ENCODE measurements around the gene AFF4. TPM values are rescaled to one million over a fixed set of nuclear protein-coding genes. Genes with fewer than 3 reads are reported as not detected.

AFF4 gene
- total and polyA plus RNA-seq, 10 of the 15 experiments (the other 5 are each of a cell fraction or from before 2014, with no cell fraction given), result 1.1 to 20.2 (median 10.4) TPM

GRCh38 chr5:132962429-132963021, 909 bp downstream of the AFF4 start (continued):
- peak; percentile 78 for TF ChIP-seq RELB (IDR thresholded peaks at IDR 0.05; ENCODE audit: low read depth)
- 0 out of 2 replicates have a peak, but pooled peaks have one; percentile 38 for TF ChIP-seq CREM (IDR thresholded peaks at IDR 0.05; ENCODE audit: low read depth)
- no peak for TF ChIP-seq ZNF207 (IDR thresholded peaks at IDR 0.05; ENCODE audit: borderline replicate concordance)
- TF ChIP-seq, protein P1, sequence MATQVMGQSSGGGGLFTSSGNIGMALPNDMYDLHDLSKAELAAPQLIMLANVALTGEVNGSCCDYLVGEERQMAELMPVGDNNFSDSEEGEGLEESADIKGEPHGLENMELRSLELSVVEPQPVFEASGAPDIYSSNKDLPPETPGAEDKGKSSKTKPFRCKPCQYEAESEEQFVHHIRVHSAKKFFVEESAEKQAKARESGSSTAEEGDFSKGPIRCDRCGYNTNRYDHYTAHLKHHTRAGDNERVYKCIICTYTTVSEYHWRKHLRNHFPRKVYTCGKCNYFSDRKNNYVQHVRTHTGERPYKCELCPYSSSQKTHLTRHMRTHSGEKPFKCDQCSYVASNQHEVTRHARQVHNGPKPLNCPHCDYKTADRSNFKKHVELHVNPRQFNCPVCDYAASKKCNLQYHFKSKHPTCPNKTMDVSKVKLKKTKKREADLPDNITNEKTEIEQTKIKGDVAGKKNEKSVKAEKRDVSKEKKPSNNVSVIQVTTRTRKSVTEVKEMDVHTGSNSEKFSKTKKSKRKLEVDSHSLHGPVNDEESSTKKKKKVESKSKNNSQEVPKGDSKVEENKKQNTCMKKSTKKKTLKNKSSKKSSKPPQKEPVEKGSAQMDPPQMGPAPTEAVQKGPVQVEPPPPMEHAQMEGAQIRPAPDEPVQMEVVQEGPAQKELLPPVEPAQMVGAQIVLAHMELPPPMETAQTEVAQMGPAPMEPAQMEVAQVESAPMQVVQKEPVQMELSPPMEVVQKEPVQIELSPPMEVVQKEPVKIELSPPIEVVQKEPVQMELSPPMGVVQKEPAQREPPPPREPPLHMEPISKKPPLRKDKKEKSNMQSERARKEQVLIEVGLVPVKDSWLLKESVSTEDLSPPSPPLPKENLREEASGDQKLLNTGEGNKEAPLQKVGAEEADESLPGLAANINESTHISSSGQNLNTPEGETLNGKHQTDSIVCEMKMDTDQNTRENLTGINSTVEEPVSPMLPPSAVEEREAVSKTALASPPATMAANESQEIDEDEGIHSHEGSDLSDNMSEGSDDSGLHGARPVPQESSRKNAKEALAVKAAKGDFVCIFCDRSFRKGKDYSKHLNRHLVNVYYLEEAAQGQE (IDR thresholded peaks at IDR 0.05; ENCODE audit: low read depth, low read length), result no peak
- peak; percentile 68; the same call in 1 of the 2 replicates for TF ChIP-seq SPI1 (IDR thresholded peaks at IDR 0.05; ENCODE audit: borderline replicate concordance, insufficient read depth, low read depth, low read length)
- no peak for TF ChIP-seq ELK1 (IDR thresholded peaks at IDR 0.05; ENCODE audit: low read depth, low read length)
- TF ChIP-seq RAD21 (IDR thresholded peaks at IDR 0.05; ENCODE audit: insufficient read depth, low read depth, low read length), result no peak
- 0 out of 2 replicates have a peak, but pooled peaks have one; percentile 29 for TF ChIP-seq MXI1 (IDR thresholded peaks at IDR 0.05; ENCODE audit: low read depth, low read length)
- TF ChIP-seq RBBP5 (conservative IDR thresholded peaks at IDR 0.05), result no peak
- TF ChIP-seq IKZF2 (IDR thresholded peaks at IDR 0.05), result peak; percentile 72 to 74
- no peak for TF ChIP-seq BACH1 (IDR thresholded peaks at IDR 0.05; ENCODE audit: borderline replicate concordance)
- TF ChIP-seq EGR1 (IDR thresholded peaks at IDR 0.05; ENCODE audit: borderline replicate concordance in 1 of 2, low read depth in 2 of 2, low read length in 2 of 2), result peak in 1 of 2 experiments; percentile 88; a peak in 2 of 3 replicates
- no peak for TF ChIP-seq NFXL1 (IDR thresholded peaks at IDR 0.05; ENCODE audit: borderline replicate concordance)
- no peak for TF ChIP-seq YY1 (IDR thresholded peaks at IDR 0.05; ENCODE audit: low read depth, low read length)
- TF ChIP-seq FOXM1 (IDR thresholded peaks at IDR 0.05; ENCODE audit: low read depth, low read length), result no peak
- TF ChIP-seq ATF7 (IDR thresholded peaks at IDR 0.05; ENCODE audit: low read depth), result peak; percentile 80
- peak; percentile 81; the same call in 1 of the 2 replicates for TF ChIP-seq WRNIP1 (IDR thresholded peaks at IDR 0.05; ENCODE audit: borderline replicate concordance, low read depth, low read length)
- no peak for TF ChIP-seq ESRRA (IDR thresholded peaks at IDR 0.05; ENCODE audit: low read length)
- TF ChIP-seq, protein P2, sequence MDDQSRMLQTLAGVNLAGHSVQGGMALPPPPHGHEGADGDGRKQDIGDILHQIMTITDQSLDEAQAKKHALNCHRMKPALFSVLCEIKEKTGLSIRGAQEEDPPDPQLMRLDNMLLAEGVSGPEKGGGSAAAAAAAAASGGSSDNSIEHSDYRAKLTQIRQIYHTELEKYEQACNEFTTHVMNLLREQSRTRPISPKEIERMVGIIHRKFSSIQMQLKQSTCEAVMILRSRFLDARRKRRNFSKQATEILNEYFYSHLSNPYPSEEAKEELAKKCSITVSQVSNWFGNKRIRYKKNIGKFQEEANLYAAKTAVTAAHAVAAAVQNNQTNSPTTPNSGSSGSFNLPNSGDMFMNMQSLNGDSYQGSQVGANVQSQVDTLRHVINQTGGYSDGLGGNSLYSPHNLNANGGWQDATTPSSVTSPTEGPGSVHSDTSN (IDR thresholded peaks at IDR 0.05; ENCODE audit: insufficient replicate concordance, low read depth, low read length), result no peak
- TF ChIP-seq SMARCA5 (IDR thresholded peaks at IDR 0.05), result no peak
- TF ChIP-seq MEF2B (IDR thresholded peaks at IDR 0.05; ENCODE audit: partially characterized antibody, poor library complexity, severe bottlenecking), result peak; percentile 13
- peak; percentile 49; the same call in 1 of the 2 replicates for TF ChIP-seq CBFB (IDR thresholded peaks at IDR 0.05; ENCODE audit: low read depth)
- TF ChIP-seq NFIC (IDR thresholded peaks at IDR 0.05; ENCODE audit: low read depth, low read length), result 0 out of 2 replicates have a peak, but pooled peaks have one; percentile 21
